Stimulated activated naive B cell treated with anti-CD40 and anti-IgM and Interleukin-4, amounts not matched to agents 10 μg/mL and 1 μg/mL and 100 μg/mL, for 72 hours (primary cell): ENCODE results near the gene RNU6-1.

Experiments used
- ATAC-seq, 2 donors: fragments of 150-1000 bp; cut with Tn5 transposase; replicated peaks; 2 replicates each; pipeline ENCODE4 v1.10.0; 2021; ENCODE audit warnings: moderate library complexity in 1 of 2
- DNase-seq: peaks from one replicate; pipeline ENCODE4 v3.0.0; 2021
- H3K27ac Mint-ChIP-seq: one replicate; pipeline ENCODE4 v1.8.0; 2022; ENCODE audit warnings: mild to moderate bottlenecking, mixed read lengths
- H3K27me3 Mint-ChIP-seq, 2 donors: one replicate each; pipeline ENCODE4 v1.8.0; 2022; ENCODE audit warnings: mixed read lengths in 2 of 2
- H3K36me3 Mint-ChIP-seq, 2 donors: one replicate each; pipeline ENCODE4 v1.8.0; 2022; ENCODE audit warnings: mixed read lengths in 2 of 2, mild to moderate bottlenecking in 1 of 2
- H3K4me1 Mint-ChIP-seq, 2 donors: one replicate each; pipeline ENCODE4 v1.8.0; 2022; ENCODE audit warnings: mixed read lengths in 2 of 2, mild to moderate bottlenecking in 1 of 2
- H3K4me3 Mint-ChIP-seq, 2 donors: one replicate each; pipeline ENCODE4 v1.8.0; 2022; ENCODE audit warnings: mild to moderate bottlenecking in 2 of 2, mixed read lengths in 2 of 2, moderate library complexity in 1 of 2
- H3K9me3 Mint-ChIP-seq, 2 donors: one replicate each; pipeline ENCODE4 v1.8.0; 2022; ENCODE audit warnings: mixed read lengths in 2 of 2, mild to moderate bottlenecking in 1 of 2

RNU6-1 gene

DNA sequence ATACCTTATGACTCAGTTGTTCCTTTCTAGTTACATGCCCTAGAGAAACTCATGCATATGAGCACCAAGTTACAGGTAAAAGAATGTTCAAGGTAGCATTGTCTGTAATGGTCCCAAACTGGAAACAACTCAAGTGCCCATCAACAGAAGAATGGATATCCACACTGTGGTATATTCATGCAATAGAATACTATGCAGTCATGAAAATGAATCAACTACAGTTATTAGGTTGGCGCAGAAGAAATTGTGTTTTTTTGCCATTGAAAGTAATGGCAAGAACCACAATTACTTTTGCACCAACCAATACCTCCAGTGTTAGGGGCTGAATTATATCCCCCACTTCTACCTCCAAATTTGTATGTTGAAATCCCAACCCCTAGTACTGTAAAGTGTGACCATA lies 9.7 kb upstream of the RNU6-1 start:
- Mint-ChIP-seq H3K9me3 (peaks cover 0 to 3% of the 10 kb centered on the region in 2 donors), H3K27me3 (peaks cover 0 to 8% of the 10 kb centered on the region in 2 donors), H3K36me3 (no peaks in the 10 kb centered on the region), H3K27ac (no peak overlapping the region), H3K4me1 (peaks cover 14 to 24% of the 10 kb centered on the region in 2 donors), H3K4me3 (no peak overlapping the region)
- ATAC-seq (no peak), DNase-seq (no peak)

DNA sequence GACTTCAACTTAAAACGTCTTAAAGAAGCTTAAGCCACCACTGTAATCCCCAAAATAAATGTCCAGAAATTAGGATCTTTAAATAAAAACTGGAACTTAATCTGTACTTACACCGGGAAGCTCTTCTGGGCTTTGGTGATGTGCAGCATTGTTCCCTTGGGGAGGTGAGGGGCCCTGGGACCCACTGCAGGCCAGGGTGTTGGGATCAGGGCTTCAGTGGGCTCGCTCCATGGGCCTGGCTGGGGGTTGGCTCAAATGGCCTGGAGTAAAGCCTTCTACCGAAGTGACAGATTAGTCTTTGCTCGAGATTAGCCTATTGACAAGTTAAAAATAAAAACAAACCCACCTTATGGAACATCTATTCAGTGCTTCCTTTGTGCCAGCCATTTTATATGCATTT lies 6.1 kb upstream of the RNU6-1 start:
- ATAC-seq (no peak), DNase-seq (no peak)
- Mint-ChIP-seq H3K4me3 (no peak overlapping the region), H3K9me3 (no peaks in the 10 kb centered on the region), H3K27ac (no peak overlapping the region), H3K4me1 (peaks cover 12 to 14% of the 10 kb centered on the region in 2 donors), H3K27me3 (peaks cover 0 to 8% of the 10 kb centered on the region in 2 donors), H3K36me3 (no peaks in the 10 kb centered on the region)

- Mint-ChIP-seq H3K4me3 (no peak overlapping the region), H3K27me3 (peaks cover 0 to 8% of the 10 kb centered on the region in 2 donors), H3K9me3 (no peaks in the 10 kb centered on the region), H3K4me1 (peaks cover 20 to 24% of the 10 kb centered on the region in 2 donors), H3K36me3 (peaks cover 4 to 5% of the 10 kb centered on the region in 2 donors), H3K27ac (no peak overlapping the region)
- no peak for ATAC-seq
- DNase-seq, result no peak
These were observed 3.9 kb upstream of the RNU6-1 start for GRCh38 chr15:67843571-67844387.

GRCh38 chr15:67843092-67843501 lies 3.3 kb upstream of the RNU6-1 start:
- Mint-ChIP-seq H3K4me1 (peaks cover 19 to 30% of the 10 kb centered on the region in 2 donors), H3K27ac (no peak overlapping the region), H3K4me3 (no peak overlapping the region), H3K36me3 (peaks cover 4 to 5% of the 10 kb centered on the region in 2 donors), H3K9me3 (no peaks in the 10 kb centered on the region), H3K27me3 (peaks cover 0 to 4% of the 10 kb centered on the region in 2 donors)
- ATAC-seq, result no peak
- no peak for DNase-seq

GRCh38 chr15:67841513-67841762 lies 1.6 kb upstream of the RNU6-1 start:
- no peaks in the 10 kb centered on the region for H3K9me3 Mint-ChIP-seq
- peaks cover 4 to 5% of the 10 kb centered on the region in 2 donors for H3K36me3 Mint-ChIP-seq
- peak overlapping the region; percentile 99 for H3K27ac Mint-ChIP-seq
- DNase-seq (no peak), ATAC-seq (no peak)
- H3K27me3 Mint-ChIP-seq, result peaks cover 7 to 9% of the 10 kb centered on the region in 2 donors
- peak overlapping the region; percentile 89 to 95 for H3K4me3 Mint-ChIP-seq
- peaks cover 23 to 33% of the 10 kb centered on the region in 2 donors for H3K4me1 Mint-ChIP-seq

- peak overlapping the region; percentile 89 to 95 for H3K4me3 Mint-ChIP-seq
- ATAC-seq, result peak in 1 of 2 donors; percentile 26
- no peak for DNase-seq
- peak overlapping the region; percentile 99 for H3K27ac Mint-ChIP-seq
- H3K27me3 Mint-ChIP-seq, result peaks cover 8 to 13% of the 10 kb centered on the region in 2 donors
- peaks cover 4 to 5% of the 10 kb centered on the region in 2 donors for H3K36me3 Mint-ChIP-seq
- no peaks in the 10 kb centered on the region for H3K9me3 Mint-ChIP-seq
- peaks cover 24 to 38% of the 10 kb centered on the region in 2 donors for H3K4me1 Mint-ChIP-seq
These were observed 1.1 kb upstream of the RNU6-1 start for GRCh38 chr15:67840749-67841512.

DNA sequence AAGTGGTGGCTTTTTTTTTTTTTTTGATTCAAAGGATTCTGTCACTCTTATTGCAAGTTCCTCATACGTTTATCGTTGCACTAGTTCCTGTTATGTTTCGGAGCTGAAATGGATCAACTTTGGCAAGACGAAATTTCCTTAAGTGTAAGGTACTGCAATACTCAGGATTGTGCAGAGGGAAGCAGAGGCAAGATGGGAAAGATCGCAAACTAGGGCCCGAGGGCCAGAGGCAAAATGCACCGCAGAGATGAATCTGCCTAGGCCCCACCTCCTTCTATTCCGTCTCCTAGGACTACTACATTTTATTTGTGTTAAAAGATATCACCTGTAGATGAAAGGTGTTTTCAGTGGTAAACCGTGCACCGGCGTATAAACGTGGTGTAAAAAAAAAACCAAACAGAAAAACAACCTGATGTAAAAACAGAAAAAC lies 331 bp downstream of the RNU6-1 start:
- H3K36me3 Mint-ChIP-seq, result peaks cover 4 to 5% of the 10 kb centered on the region in 2 donors
- peak; percentile 46 for DNase-seq
- peak; percentile 28 to 35 for ATAC-seq
- peak overlapping the region; percentile 89 to 95 for H3K4me3 Mint-ChIP-seq
- H3K27me3 Mint-ChIP-seq, result peaks cover 15 to 27% of the 10 kb centered on the region in 2 donors
- H3K9me3 Mint-ChIP-seq, result no peaks in the 10 kb centered on the region
- H3K4me1 Mint-ChIP-seq, result peaks cover 32 to 52% of the 10 kb centered on the region in 2 donors
- peak overlapping the region; percentile 99 for H3K27ac Mint-ChIP-seq

GRCh38 chr15:67838789-67839332 lies 984 bp downstream of the RNU6-1 start:
- Mint-ChIP-seq H3K4me1 (peaks cover 35 to 59% of the 10 kb centered on the region in 2 donors), H3K27ac (peak overlapping the region; percentile 10), H3K4me3 (peak overlapping the region; percentile 50 to 66), H3K36me3 (peaks cover 4 to 5% of the 10 kb centered on the region in 2 donors), H3K9me3 (no peaks in the 10 kb centered on the region), H3K27me3 (peaks cover 21 to 34% of the 10 kb centered on the region in 2 donors)
- DNase-seq (no peak), ATAC-seq (no peak)

GRCh38 chr15:67836955-67837354 lies 2.9 kb downstream of the RNU6-1 start:
- no peak for DNase-seq
- H3K27ac Mint-ChIP-seq, result no peak overlapping the region
- peaks cover 4 to 5% of the 10 kb centered on the region in 2 donors for H3K36me3 Mint-ChIP-seq
- H3K27me3 Mint-ChIP-seq, result peaks cover 37 to 53% of the 10 kb centered on the region in 2 donors
- no peak overlapping the region for H3K4me3 Mint-ChIP-seq
- no peak for ATAC-seq
- peaks cover 41 to 75% of the 10 kb centered on the region in 2 donors for H3K4me1 Mint-ChIP-seq
- no peaks in the 10 kb centered on the region for H3K9me3 Mint-ChIP-seq

- Mint-ChIP-seq H3K36me3 (peaks cover 4 to 5% of the 10 kb centered on the region in 2 donors), H3K4me3 (peak overlapping the region; percentile 2 to 80), H3K27ac (peak overlapping the region; percentile 60), H3K9me3 (no peaks in the 10 kb centered on the region), H3K27me3 (peaks cover 41 to 58% of the 10 kb centered on the region in 2 donors), H3K4me1 (peaks cover 40 to 76% of the 10 kb centered on the region in 2 donors)
- ATAC-seq (no peak), DNase-seq (no peak)
These were observed 3.4 kb downstream of the RNU6-1 start for GRCh38 chr15:67836477-67836876.

DNA sequence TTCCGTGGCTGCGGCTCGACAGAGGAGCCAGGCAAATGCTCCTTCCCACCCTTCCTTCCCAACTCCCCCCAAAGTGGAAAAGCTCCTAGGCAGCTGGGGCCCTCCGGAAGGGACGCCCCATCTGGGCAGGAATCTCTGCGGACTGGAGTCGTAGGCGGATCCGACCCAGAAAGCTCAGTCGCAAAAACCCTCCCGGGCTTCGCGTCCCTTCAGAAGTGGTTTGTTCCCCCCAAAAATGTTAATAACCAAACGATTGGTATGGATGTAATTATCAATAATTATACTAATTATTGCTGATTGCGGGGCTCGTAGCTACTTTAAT lies 3.8 kb downstream of the RNU6-1 start:
- no peak for ATAC-seq
- Mint-ChIP-seq H3K36me3 (peaks cover 4 to 5% of the 10 kb centered on the region in 2 donors), H3K27me3 (peaks cover 45 to 62% of the 10 kb centered on the region in 2 donors), H3K4me3 (peak overlapping the region; percentile 71 to 80), H3K9me3 (no peaks in the 10 kb centered on the region), H3K4me1 (peaks cover 36 to 72% of the 10 kb centered on the region in 2 donors), H3K27ac (peak overlapping the region; percentile 60)
- no peak for DNase-seq

DNA sequence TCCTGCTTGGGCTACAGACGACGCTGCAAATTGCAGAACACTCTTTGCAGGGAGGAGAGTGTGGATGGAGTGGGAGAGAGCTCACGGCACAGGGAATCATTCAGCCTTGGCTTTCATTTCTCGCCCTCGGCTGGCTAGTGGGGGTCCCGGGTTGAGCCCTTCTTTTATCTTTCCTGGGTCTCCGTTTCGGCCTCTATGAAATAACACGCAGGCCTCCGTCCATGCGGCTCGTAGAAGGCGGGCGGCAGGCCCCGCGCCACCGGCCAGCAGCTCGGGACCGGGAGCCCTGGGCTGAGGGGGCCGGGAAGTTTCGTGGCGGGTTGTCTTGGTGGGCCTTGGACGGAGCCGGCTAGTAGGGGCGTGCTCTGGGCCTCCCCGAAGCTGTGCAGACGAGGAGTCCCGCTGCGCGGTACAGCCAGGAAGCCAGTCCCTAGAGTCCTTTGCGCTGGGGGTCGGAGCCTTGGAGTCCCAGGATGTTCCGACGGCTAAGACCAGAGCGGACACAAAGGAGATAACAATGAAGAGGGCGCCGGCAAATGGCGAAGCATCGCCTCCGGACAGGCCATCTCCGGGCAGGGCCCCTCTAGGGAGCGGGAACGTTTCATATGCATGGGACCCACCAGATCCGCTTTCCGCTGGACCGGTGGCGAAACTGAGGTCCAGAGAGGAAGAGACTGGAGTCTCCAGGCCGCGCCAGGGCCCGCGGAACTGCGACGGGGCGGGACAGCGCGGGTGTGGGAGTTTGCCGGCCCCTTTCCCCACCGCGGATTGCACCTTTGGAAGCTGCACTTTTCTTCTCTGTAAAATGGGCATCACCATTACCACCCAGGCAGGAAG lies 4.3 kb downstream of the RNU6-1 start:
- Mint-ChIP-seq H3K27ac (peak overlapping the region; percentile 71), H3K36me3 (peaks cover 4 to 5% of the 10 kb centered on the region in 2 donors), H3K27me3 (peaks cover 51 to 67% of the 10 kb centered on the region in 2 donors)

GRCh38 chr15:67834581-67835296 lies 5.1 kb downstream of the RNU6-1 start:
- Mint-ChIP-seq H3K36me3 (no peaks in the 10 kb centered on the region), H3K27ac (peak overlapping the region; percentile 71), H3K4me3 (peak overlapping the region; percentile 75 to 80), H3K9me3 (no peaks in the 10 kb centered on the region), H3K4me1 (peaks cover 31 to 69% of the 10 kb centered on the region in 2 donors), H3K27me3 (peaks cover 57 to 73% of the 10 kb centered on the region in 2 donors)
- ATAC-seq, result no peak
- DNase-seq, result no peak

More for the DNA sequence above, 4.3 kb downstream of the RNU6-1 start:
- Mint-ChIP-seq H3K4me3 (peak overlapping the region; percentile 75 to 80), H3K9me3 (no peaks in the 10 kb centered on the region), H3K4me1 (peaks cover 35 to 68% of the 10 kb centered on the region in 2 donors)
- no peak for DNase-seq
- no peak for ATAC-seq
